ENCODE data around the gene HERC4.

HERC4 gene

DNA sequence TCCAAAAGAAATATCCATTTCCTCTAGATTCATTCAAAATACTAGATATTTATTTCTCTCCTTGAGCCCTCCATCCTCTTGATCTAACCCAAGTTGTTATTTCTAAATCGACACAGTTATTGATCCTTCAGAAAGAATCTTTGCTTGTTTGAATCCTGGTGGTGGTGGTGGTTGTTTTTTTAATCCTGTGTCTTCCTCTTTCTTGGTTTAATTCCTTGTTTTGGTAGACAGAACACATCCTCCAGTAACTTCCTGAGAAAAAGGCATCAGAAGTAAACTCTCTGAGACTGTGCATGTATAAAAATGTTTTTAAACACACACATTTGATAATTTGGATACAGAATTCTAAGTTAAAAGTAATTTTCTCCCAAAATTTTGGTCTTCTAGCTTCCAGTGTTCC is 140.7 kb downstream of the HERC4 start:
- Mint-ChIP-seq H3K27me3 (ENCODE audit: low read depth, poor library complexity) (no peaks in the 10 kb centered on the region), H3K36me3 (ENCODE audit: low read depth) (peaks cover 64% of the 10 kb centered on the region)

DNA sequence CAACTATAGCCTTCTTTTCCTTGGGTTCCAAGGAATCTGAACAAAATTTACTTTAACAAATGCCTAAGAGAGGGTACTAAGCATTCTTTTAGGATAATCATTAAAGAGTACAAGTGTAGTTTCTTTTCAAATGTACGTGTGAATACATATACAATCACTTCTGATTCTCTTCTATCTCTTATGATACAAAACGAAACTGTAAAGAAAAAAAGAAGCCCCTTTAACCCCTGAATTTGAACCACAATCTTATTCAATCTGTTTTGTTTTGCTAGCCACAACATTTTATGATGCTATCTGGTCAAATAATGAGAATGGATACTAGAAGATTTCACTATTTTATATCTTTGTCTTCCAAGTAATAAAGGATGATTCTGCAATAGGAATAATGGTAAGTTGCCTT is 141.9 kb downstream of the HERC4 start:
- H3K27me3 Mint-ChIP-seq (ENCODE audit: low read depth, poor library complexity), result no peaks in the 10 kb centered on the region
- no peak overlapping the region for H3K4me3 Mint-ChIP-seq
- no peak overlapping the region for H3K27ac Mint-ChIP-seq
- peaks cover 64% of the 10 kb centered on the region for H3K36me3 Mint-ChIP-seq (ENCODE audit: low read depth)
- DNase-seq, result no peak
- H3K4me1 Mint-ChIP-seq, result no peaks in the 10 kb centered on the region
- TF ChIP-seq, protein P1, sequence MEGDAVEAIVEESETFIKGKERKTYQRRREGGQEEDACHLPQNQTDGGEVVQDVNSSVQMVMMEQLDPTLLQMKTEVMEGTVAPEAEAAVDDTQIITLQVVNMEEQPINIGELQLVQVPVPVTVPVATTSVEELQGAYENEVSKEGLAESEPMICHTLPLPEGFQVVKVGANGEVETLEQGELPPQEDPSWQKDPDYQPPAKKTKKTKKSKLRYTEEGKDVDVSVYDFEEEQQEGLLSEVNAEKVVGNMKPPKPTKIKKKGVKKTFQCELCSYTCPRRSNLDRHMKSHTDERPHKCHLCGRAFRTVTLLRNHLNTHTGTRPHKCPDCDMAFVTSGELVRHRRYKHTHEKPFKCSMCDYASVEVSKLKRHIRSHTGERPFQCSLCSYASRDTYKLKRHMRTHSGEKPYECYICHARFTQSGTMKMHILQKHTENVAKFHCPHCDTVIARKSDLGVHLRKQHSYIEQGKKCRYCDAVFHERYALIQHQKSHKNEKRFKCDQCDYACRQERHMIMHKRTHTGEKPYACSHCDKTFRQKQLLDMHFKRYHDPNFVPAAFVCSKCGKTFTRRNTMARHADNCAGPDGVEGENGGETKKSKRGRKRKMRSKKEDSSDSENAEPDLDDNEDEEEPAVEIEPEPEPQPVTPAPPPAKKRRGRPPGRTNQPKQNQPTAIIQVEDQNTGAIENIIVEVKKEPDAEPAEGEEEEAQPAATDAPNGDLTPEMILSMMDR (IDR thresholded peaks at IDR 0.05), result no peak
- no peaks in the 10 kb centered on the region for H3K9me3 Mint-ChIP-seq

More for the DNA sequence above, 140.7 kb downstream of the HERC4 start:
- Mint-ChIP-seq H3K27ac (peak overlapping the region; percentile 30), H3K4me3 (no peak overlapping the region), H3K9me3 (no peaks in the 10 kb centered on the region), H3K4me1 (no peaks in the 10 kb centered on the region)
- TF ChIP-seq, protein P1 (IDR thresholded peaks at IDR 0.05), result no peak
- DNase-seq, result no peak

DNA sequence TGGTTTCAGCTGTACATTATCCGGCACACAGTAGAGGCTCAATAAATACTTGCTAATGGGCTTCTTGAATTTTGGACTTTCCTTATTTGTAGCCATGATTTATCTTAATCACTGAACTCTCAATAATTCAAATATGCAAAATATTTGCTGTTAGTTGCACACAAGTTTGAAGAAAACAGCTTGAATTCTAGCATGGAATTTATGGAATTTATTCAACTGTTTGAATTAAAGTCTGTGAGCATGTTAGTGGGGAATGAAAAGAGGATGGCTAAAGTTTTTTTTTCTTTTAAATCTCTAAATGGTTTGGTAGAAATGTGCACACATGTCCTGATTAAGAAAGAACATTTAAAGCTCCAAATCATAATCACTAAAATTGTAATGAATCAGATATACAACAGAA is 148.1 kb downstream of the HERC4 start:
- H3K36me3 Mint-ChIP-seq (ENCODE audit: low read depth), result peaks cover 54% of the 10 kb centered on the region
- TF ChIP-seq, protein P1 (IDR thresholded peaks at IDR 0.05), result no peak
- H3K27me3 Mint-ChIP-seq (ENCODE audit: low read depth, poor library complexity), result no peaks in the 10 kb centered on the region
- H3K4me3 Mint-ChIP-seq, result no peak overlapping the region
- no peak for DNase-seq
- H3K9me3 Mint-ChIP-seq, result no peaks in the 10 kb centered on the region
- no peak overlapping the region for H3K27ac Mint-ChIP-seq
- H3K4me1 Mint-ChIP-seq, result no peaks in the 10 kb centered on the region

DNA sequence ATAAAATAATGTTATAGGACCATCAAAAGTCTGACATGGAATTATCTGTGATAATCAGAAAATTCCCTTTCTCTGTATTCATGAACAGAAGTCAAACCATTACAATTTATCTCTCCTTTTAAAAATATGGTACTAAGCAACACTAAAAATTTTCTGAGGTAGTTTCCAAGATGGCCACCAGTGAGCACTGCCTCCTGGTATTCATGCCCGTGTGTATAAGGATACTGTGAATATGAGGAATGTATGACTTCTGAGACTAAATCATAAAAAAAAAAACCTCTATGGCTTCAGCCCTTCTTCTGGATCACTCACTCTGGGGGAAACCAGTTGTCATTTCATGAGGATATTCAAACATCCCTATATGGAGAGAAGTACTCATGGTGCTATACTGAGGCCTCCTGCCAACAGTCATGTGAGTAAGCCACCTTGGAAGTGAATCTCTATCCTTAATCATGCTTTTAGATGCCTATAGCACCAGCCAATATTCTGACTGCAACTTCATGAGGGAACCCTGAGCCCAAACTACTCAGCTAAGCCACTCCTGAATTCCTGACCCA is 149.6 kb downstream of the HERC4 start:
- H3K36me3 Mint-ChIP-seq (ENCODE audit: low read depth), result peaks cover 41% of the 10 kb centered on the region
- H3K9me3 Mint-ChIP-seq, result no peaks in the 10 kb centered on the region
- H3K4me3 Mint-ChIP-seq, result no peak overlapping the region
- TF ChIP-seq, protein P1 (IDR thresholded peaks at IDR 0.05), result no peak
- H3K27me3 Mint-ChIP-seq (ENCODE audit: low read depth, poor library complexity), result no peaks in the 10 kb centered on the region
- no peaks in the 10 kb centered on the region for H3K4me1 Mint-ChIP-seq
- H3K27ac Mint-ChIP-seq, result no peak overlapping the region
- DNase-seq, result no peak

DNA sequence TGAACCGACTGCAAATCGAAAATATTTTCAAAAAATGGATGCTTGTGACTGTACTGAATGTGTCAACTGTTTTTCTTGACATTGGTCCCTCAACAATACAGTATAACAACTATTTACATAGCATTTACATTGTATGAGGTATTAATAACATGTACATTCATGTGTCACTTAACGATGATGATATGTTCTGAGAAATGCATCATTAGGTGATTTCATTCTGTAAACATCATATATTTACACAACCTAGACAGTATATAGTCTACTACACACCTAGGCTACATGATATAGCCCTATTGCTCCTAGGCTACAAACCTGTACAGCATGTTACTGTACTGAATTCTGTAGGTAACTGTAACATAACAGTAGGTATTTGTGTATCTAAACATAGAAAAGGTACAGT is 150.9 kb downstream of the HERC4 start:
- H3K4me3 Mint-ChIP-seq, result no peak overlapping the region
- peaks cover 35% of the 10 kb centered on the region for H3K36me3 Mint-ChIP-seq (ENCODE audit: low read depth)
- TF ChIP-seq, protein P1 (IDR thresholded peaks at IDR 0.05), result no peak
- no peaks in the 10 kb centered on the region for H3K27me3 Mint-ChIP-seq (ENCODE audit: low read depth, poor library complexity)
- H3K4me1 Mint-ChIP-seq, result no peaks in the 10 kb centered on the region
- no peak for DNase-seq
- no peak overlapping the region for H3K27ac Mint-ChIP-seq
- no peaks in the 10 kb centered on the region for H3K9me3 Mint-ChIP-seq

DNA sequence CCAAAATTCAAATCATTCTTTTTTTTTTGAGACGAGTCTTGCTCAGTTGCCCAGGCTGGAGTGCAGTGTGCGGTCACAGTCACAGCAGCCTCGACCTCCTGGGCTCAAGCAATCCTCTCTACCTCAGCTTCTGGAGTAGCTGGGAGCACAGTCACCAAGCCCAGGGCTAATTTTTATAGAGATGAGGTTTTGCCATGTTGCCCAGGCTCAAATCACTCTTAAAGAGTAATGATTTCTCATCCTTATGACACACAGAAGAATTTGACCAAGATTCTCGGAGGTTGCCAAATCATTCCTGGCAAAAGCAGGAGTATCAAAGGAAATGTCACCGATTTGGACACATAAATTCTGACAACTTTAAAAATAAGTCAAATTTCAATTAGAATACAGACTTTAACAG is 151.5 kb downstream of the HERC4 start:
- DNase-seq, result no peak
- Mint-ChIP-seq H3K27me3 (ENCODE audit: low read depth, poor library complexity) (no peaks in the 10 kb centered on the region), H3K9me3 (no peaks in the 10 kb centered on the region), H3K4me1 (no peaks in the 10 kb centered on the region), H3K4me3 (no peak overlapping the region), H3K36me3 (ENCODE audit: low read depth) (peaks cover 33% of the 10 kb centered on the region), H3K27ac (no peak overlapping the region)
- TF ChIP-seq, protein P1 (IDR thresholded peaks at IDR 0.05), result no peak

Measured in nephron progenitor cell (in vitro differentiated cells).